ENCODE measurements around the gene ARSI.

- TF ChIP-seq EZH2 (IDR thresholded peaks at IDR 0.05; ENCODE audit: low read length, missing control alignments): no peak
- TF ChIP-seq CTCF (conservative IDR thresholded peaks at IDR 0.05 in 1 of 2, IDR thresholded peaks at IDR 0.05 in 1 of 2; ENCODE audit: low read depth in 1 of 2, low read length in 2 of 2): no peak
Observed at GRCh38 chr5:150347003-150347402, 44.3 kb upstream of the ARSI start.
